HCT116 (cell line): ENCODE data around the gene FAM131B. TPM values are rescaled to one million over a fixed set of nuclear protein-coding genes. Genes with fewer than 3 reads are reported as not detected.

Experiments used
- ATAC-seq: fragments of 200-7000 bp; cut with Tn5 transposase; 2 replicates; pipeline ENCODE4 v1.9.1; 2020; ENCODE audit warnings: mild to moderate bottlenecking, moderate library complexity
- BruUV-seq: library from RNA; stranded (reverse); fragments of 400-500 nt; replicated peaks from 2 replicates; lab custom pipeline; 2021; lab: Mats Ljungman, UMichigan
- CTCF ChIA-PET: fragments of 300-600 bp; sonication (Branson Sonifier 250); formaldehyde crosslinking; loops from one replicate; lab custom pipeline; 2021; ENCODE audit warnings: antibody characterized with exemption; lab: Charles Lee
- POLR2A ChIA-PET: fragments of 300-600, 350-600 bp; sonication (Branson Sonifier 250); formaldehyde crosslinking; loops from one replicate; lab custom pipeline; 2021; ENCODE audit warnings: antibody characterized with exemption; lab: Charles Lee
- RAD21 ChIA-PET, 2 experiments: fragments of 300-600 bp; sonication (Branson Sonifier 250); formaldehyde crosslinking; loops; one replicate each; lab custom pipeline; 2023; ENCODE audit warnings: low total read pairs in 2 of 2; ENCODE audit not compliant: uncharacterized antibody in 2 of 2, unreplicated experiment in 2 of 2, low non-redundant PET in 1 of 2; lab: Charles Lee
- DNase-seq: peaks from one replicate; pipeline ENCODE4 v3.0.0-alpha.2; 2010; ENCODE audit warnings: low read depth, low spot score
- H2AFZ ChIP-seq: fragments of 200-600 bp; shearing (Covaris generic), sonication (generic); 2 replicates; pipeline ENCODE4 v1.6.1; 2017; ENCODE audit warnings: low read depth, mixed run types, mixed read lengths, antibody characterized with exemption, low read length; ENCODE audit not compliant: poor library complexity, severe bottlenecking
- H3K27ac ChIP-seq: 2 replicates; pipeline ENCODE4 v1.5.1; 2012; ENCODE audit warnings: low read depth, low read length
- H3K27me3 ChIP-seq: fragments of 200-600 bp; sonication (generic); 2 replicates; pipeline ENCODE4 v1.6.1; 2016; ENCODE audit warnings: mixed run types, low read length, mixed read lengths; ENCODE audit not compliant: insufficient read depth
- H3K36me3 ChIP-seq, 2 experiments: fragments of 200-500 bp in 1 of 2; fragments of 200-600 bp in 1 of 2; sonication (Bioruptor generic) in 1 of 2; sonication (generic) in 1 of 2; 2 replicates each; pipeline versions ENCODE4 v1.5.1 to v1.6.1; 2014 to 2016; ENCODE audit warnings: low read length in 2 of 2, inconsistent platforms in 1 of 2, mixed read lengths in 1 of 2, mixed run types in 1 of 2; ENCODE audit not compliant: insufficient read depth in 2 of 2, control insufficient read depth in 1 of 2
- H3K4me1 ChIP-seq, 2 experiments: fragments of 200-600 bp in 1 of 2; sonication (generic) in 1 of 2; 2 replicates each; pipeline versions ENCODE4 v1.5.1 to v1.6.1; 2012 to 2017; ENCODE audit warnings: low read length in 2 of 2, inconsistent platforms in 1 of 2, mild to moderate bottlenecking in 1 of 2, mixed read lengths in 1 of 2, mixed run types in 1 of 2, moderate library complexity in 1 of 2; ENCODE audit not compliant: insufficient read depth in 2 of 2, control insufficient read depth in 1 of 2
- H3K4me2 ChIP-seq: fragments of 200-600 bp; sonication (generic); 2 replicates; pipeline ENCODE4 v1.6.1; 2017; ENCODE audit warnings: mixed run types, low read length, mixed read lengths
- H3K4me3 ChIP-seq, 2 experiments: fragments of 200-600 bp in 1 of 2; sonication (generic) in 1 of 2; replicated peaks in 1 of 2; 2 replicates each; pipeline ENCODE4 v1.5.1; 2011 to 2016; ENCODE audit warnings: low read length in 2 of 2, control low read depth in 1 of 2, low read depth in 1 of 2, mild to moderate bottlenecking in 1 of 2, mixed read lengths in 1 of 2, mixed run types in 1 of 2
- H3K79me2 ChIP-seq: fragments of 200-600 bp; sonication (generic); 2 replicates; pipeline ENCODE4 v1.6.1; 2017; ENCODE audit warnings: mild to moderate bottlenecking, mixed run types, low read length, moderate library complexity, mixed read lengths; ENCODE audit not compliant: insufficient read depth
- H3K9ac ChIP-seq: fragments of 200-600 bp; sonication (generic); 2 replicates; pipeline ENCODE4 v1.6.1; 2016; ENCODE audit warnings: low read length, mixed read lengths
- H3K9me2 ChIP-seq: fragments of 200-600 bp; sonication (generic), shearing (Covaris generic); 2 replicates; pipeline ENCODE4 v1.6.1; 2017; ENCODE audit warnings: mixed run types, mild to moderate bottlenecking, moderate library complexity; ENCODE audit not compliant: insufficient read depth
- H3K9me3 ChIP-seq, 2 experiments: fragments of 200-500 bp in 1 of 2; fragments of 200-600 bp in 1 of 2; sonication (Bioruptor generic) in 1 of 2; sonication (generic) in 1 of 2; 2 replicates each; pipeline ENCODE4 v1.6.1; 2014 to 2017; ENCODE audit warnings: low read length in 2 of 2, mixed read lengths in 2 of 2, inconsistent platforms in 1 of 2, low read depth in 1 of 2, mild to moderate bottlenecking in 1 of 2, mixed run types in 1 of 2, moderate library complexity in 1 of 2; ENCODE audit not compliant: control insufficient read depth in 1 of 2, insufficient read depth in 1 of 2
- H4K20me1 ChIP-seq: fragments of 200-600 bp; sonication (generic), shearing (Covaris generic); 2 replicates; pipeline ENCODE4 v1.6.1; 2017; ENCODE audit warnings: mixed run types, mild to moderate bottlenecking, moderate library complexity; ENCODE audit not compliant: insufficient read depth
- ATF3 ChIP-seq: IDR thresholded peaks from 2 replicates; pipeline ENCODE4 v1.6.1; 2012
- CBX3 ChIP-seq: IDR thresholded peaks from 2 replicates; pipeline ENCODE4 v1.6.1; 2012; ENCODE audit warnings: low read depth
- CEBPB ChIP-seq: IDR thresholded peaks from 2 replicates; pipeline ENCODE4 v1.6.1; 2012; ENCODE audit warnings: low read depth
- EGR1 ChIP-seq: IDR thresholded peaks from 2 replicates; pipeline ENCODE4 v1.6.1; 2012; ENCODE audit warnings: low read depth
- ELF1 ChIP-seq: IDR thresholded peaks from 2 replicates; pipeline ENCODE4 v1.6.1; 2012; ENCODE audit warnings: low read depth, borderline replicate concordance
- EZH2 ChIP-seq: fragments of 200-600 bp; sonication (generic); IDR thresholded peaks from 2 replicates; pipeline ENCODE4 v1.6.1; 2017; ENCODE audit warnings: antibody characterized with exemption, mixed run types
- FOSL1 ChIP-seq: IDR thresholded peaks from 2 replicates; pipeline ENCODE4 v1.6.1; 2012; ENCODE audit warnings: low read depth
- JUND ChIP-seq: IDR thresholded peaks from 2 replicates; pipeline ENCODE4 v1.6.1; 2012
- POLR2A ChIP-seq: IDR thresholded peaks from 2 replicates; pipeline ENCODE4 v1.7.0; 2011; ENCODE audit warnings: borderline replicate concordance; ENCODE audit not compliant: insufficient read depth, insufficient read length; ENCODE audit errors: extremely low read depth
- POLR2AphosphoS5 ChIP-seq: IDR thresholded peaks from 2 replicates; pipeline ENCODE4 v1.6.1; 2011; ENCODE audit warnings: mild to moderate bottlenecking, low read depth, low read length, moderate library complexity
- RAD21 ChIP-seq: IDR thresholded peaks from 2 replicates; pipeline ENCODE4 v1.6.1; 2012; ENCODE audit warnings: low read depth, mild to moderate bottlenecking
- REST ChIP-seq: IDR thresholded peaks from 2 replicates; pipeline ENCODE4 v1.6.1; 2012; ENCODE audit warnings: low read depth
- SIN3A ChIP-seq: IDR thresholded peaks from 2 replicates; pipeline ENCODE4 v1.6.1; 2012; ENCODE audit warnings: low read depth
- SP1 ChIP-seq: IDR thresholded peaks from 2 replicates; pipeline ENCODE4 v1.6.1; 2012; ENCODE audit warnings: low read depth
- SRF ChIP-seq: IDR thresholded peaks from 2 replicates; pipeline ENCODE4 v1.6.1; 2012; ENCODE audit warnings: low read depth
- TCF7L2 ChIP-seq: IDR thresholded peaks from 2 replicates; pipeline ENCODE4 v1.7.0; 2011; ENCODE audit warnings: borderline replicate concordance, inconsistent platforms; ENCODE audit not compliant: insufficient read depth, insufficient read length; ENCODE audit errors: extremely low read depth
- YY1 ChIP-seq: IDR thresholded peaks from 2 replicates; pipeline ENCODE4 v1.6.1; 2011; ENCODE audit warnings: low read length, low read depth, moderate library complexity, mild to moderate bottlenecking; ENCODE audit not compliant: insufficient replicate concordance; ENCODE audit errors: extremely low read depth
- ZNF274 ChIP-seq: fragments of 200-500 bp; sonication (Bioruptor generic); IDR thresholded peaks from 2 replicates; pipeline ENCODE4 v1.6.1; 2014; ENCODE audit warnings: mild to moderate bottlenecking, low read depth, low read length, inconsistent platforms
- intact Hi-C: fragments of 100-400 bp; cut with micrococcal nuclease; formaldehyde crosslinking; loops from 2 replicates; pipeline ENCODE4 v1.10.0; 2022
- total RNA-seq: library from RNA; stranded (reverse); gene quantifications from one replicate; pipeline ENCODE4 v1.2.1, GENCODE V29; 2021; ENCODE audit not compliant: unreplicated experiment

FAM131B gene
- total RNA-seq, 1 experiment from 2014 or later = 0.20 TPM

GRCh38 chr7:143358626-143359025, 3.9 kb downstream of the FAM131B start:
- H3K4me1 ChIP-seq = peaks cover 0 to 6% of the 10 kb centered on the region in 2 experiments; a peak in 1 of 4 replicates
- H3K27me3 ChIP-seq = no peaks in the 10 kb centered on the region
- DNase-seq = no peak
- H4K20me1 ChIP-seq = no peaks in the 10 kb centered on the region
- ChIA-PET CTCF (no interaction called here), RAD21 (no interaction called here)
- no peaks in the 10 kb centered on the region for H3K36me3 ChIP-seq
- no peak overlapping the region for H3K4me2 ChIP-seq
- intact Hi-C loops = no loop called here
- H3K27ac ChIP-seq = no peak overlapping the region
- H3K79me2 ChIP-seq = no peaks in the 10 kb centered on the region
- no TSS peak for BruUV-seq
- H3K9ac ChIP-seq = no peak overlapping the region
- H3K4me3 ChIP-seq = no peak overlapping the region
- TF ChIP-seq RAD21 (no peak), CEBPB (no peak), SRF (no peak), ATF3 (no peak)
- TF ChIP-seq, all 23 proteins: peak for 0
- POLR2A ChIA-PET = no interaction called here
- H3K9me3 ChIP-seq = no peaks in the 10 kb centered on the region
- no peaks in the 10 kb centered on the region for H3K9me2 ChIP-seq
- H2AFZ ChIP-seq = no peak overlapping the region
- no peak for ATAC-seq

DNA sequence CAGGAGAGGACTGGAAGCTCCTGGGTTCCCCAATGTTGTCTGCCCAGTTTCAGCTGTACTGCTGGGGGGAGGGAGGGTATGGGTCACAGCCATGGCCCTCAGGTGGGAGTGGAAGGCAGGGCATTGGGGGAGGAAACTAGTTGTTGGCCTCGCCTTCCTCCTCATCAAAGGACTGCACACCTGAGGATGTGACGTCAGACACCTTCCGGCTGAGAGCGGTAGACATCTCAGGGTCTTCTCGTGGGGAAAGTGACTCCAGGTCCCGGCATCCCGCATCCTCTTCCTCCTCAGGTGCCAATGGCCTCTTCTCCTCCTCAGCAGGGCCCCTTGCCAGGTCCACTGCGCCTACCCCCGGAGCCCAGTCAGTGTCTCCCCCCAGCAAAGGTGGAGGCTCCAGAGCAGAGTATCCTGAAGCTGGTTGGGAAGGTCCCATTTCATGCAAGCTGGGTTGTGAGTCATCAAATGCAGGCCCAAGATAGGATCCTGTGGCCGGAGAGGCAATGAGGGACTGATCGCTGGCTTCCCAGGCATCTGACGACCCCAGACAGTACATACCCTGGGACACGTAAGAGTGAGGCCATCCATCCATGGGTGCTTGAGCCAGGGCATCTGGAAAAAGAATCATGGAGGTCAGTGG, 6.0 kb downstream of the FAM131B start:
- no peak for DNase-seq
- no peak overlapping the region for H3K4me2 ChIP-seq
- no peak overlapping the region for H3K27ac ChIP-seq
- H3K4me1 ChIP-seq = peaks cover 0 to 2% of the 10 kb centered on the region in 2 experiments; a peak in 1 of 4 replicates
- H2AFZ ChIP-seq = no peak overlapping the region
- H3K4me3 ChIP-seq = no peak overlapping the region
- H3K36me3 ChIP-seq = no peaks in the 10 kb centered on the region
- no TSS peak for BruUV-seq
- ChIA-PET RAD21 (no interaction called here), POLR2A (no interaction called here), CTCF (no interaction called here)
- no peak for ATAC-seq
- H3K27me3 ChIP-seq = no peaks in the 10 kb centered on the region
- no peaks in the 10 kb centered on the region for H3K9me2 ChIP-seq
- H3K79me2 ChIP-seq = no peaks in the 10 kb centered on the region
- H3K9me3 ChIP-seq = no peaks in the 10 kb centered on the region
- no peaks in the 10 kb centered on the region for H4K20me1 ChIP-seq
- TF ChIP-seq JUND = no peak
- TF ChIP-seq SP1 = no peak
- TF ChIP-seq EGR1 = no peak
- no peak for TF ChIP-seq CBX3
- TF ChIP-seq ATF3 = no peak
- no peak for TF ChIP-seq ELF1
- TF ChIP-seq REST = no peak
- no peak for TF ChIP-seq TCF7L2
- TF ChIP-seq POLR2AphosphoS5 = no peak
- no peak for TF ChIP-seq FOSL1
- no peak for TF ChIP-seq ZNF274
- no peak for TF ChIP-seq YY1
- TF ChIP-seq POLR2A = no peak
- no peak for TF ChIP-seq EZH2
- TF ChIP-seq SIN3A = no peak
- TF ChIP-seq RAD21 = no peak
- no peak for TF ChIP-seq CEBPB
- intact Hi-C loops = no loop called here
- no peak overlapping the region for H3K9ac ChIP-seq
